Stimulated activated CD4-positive, alpha-beta T cell treated with anti-CD3 and anti-CD28 coated beads, TNF-alpha, amount 100 ng/mL, for 1 hour (primary cell): ENCODE data around the gene SCYL1.

Source experiments
- DNase-seq, 3 donors: peaks; one replicate each; pipeline ENCODE4 v3.0.0-alpha.2; 2020; ENCODE audit warnings: low read depth in 3 of 3, low spot score in 1 of 3

SCYL1 gene

DNA sequence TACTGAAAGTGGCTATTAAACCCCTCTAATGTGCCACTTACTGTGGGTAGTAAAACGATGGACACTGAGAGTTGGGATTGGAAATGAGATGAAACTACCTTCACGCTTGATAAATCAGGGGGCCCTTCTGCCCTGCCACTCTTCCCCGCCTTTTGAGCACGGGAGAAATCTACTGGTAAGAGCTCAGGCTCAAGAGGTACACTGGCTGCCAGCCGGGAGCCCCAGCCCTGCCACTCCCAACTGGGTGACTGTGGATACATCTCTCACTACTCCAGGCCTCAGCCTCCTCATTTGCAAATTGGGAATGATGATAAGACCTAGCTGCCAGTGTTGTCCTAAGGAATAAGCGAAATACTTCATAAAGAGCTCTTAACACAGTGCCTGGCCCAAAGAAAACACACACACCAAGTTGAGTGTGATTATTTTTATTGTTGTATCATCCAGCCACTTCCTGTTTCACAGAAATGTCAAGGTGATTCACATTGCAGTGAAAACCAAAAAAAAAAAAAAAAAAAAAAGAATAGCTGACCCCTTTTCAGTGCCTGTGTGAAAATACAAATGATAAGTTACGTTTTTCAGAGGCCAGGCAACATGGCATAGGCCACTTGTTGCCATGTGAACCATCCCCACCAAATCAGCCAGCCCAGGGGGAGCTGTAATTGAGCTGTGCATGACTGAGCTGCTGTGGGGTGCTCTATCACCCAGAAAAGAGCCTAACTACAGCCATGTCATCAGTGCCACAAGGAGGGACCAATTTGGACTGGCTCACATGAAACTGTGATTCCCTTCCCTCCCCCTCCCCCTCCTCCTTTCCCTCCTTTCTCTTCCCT is 41.0 kb downstream of the SCYL1 start:
- no peak for DNase-seq

DNA sequence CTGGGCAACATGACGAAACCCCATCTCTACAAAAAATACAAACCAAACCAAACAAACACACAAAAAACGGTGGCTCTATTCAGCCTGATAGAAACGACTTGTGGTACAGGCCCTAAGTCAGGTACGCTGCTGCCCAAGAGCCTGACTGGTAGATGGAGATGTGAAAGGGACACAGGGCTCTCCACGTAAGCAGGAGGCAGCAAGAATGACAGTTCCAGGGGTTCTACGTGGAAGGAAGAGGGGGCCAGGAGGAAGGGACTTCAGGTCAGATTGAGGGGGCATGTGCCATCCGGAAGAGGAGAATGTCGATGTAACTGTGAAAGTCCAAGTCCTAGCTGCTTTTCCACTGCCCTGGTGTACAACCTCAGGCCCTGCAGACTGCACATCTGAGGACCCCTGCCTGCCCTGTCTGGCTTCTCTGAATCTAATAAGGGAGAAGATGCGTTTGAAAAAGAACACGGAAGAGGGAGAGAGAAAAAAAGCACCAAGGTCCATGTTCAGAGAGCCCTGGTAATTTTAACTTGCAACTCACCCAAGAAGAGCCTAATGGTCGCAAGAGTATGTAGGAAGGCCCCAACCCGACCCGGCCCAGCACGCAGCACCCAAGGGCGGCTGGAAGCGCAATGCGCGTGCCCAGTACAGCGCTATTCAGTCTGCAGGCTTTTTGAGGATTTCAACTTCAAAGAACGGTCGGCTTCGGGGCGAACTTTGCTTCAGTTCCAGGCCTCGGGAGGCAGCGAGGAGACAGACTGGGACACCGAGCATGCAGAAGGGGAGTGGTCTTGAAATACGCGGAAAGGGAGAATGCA is 44.5 kb downstream of the SCYL1 start:
- no peak for DNase-seq

DNA sequence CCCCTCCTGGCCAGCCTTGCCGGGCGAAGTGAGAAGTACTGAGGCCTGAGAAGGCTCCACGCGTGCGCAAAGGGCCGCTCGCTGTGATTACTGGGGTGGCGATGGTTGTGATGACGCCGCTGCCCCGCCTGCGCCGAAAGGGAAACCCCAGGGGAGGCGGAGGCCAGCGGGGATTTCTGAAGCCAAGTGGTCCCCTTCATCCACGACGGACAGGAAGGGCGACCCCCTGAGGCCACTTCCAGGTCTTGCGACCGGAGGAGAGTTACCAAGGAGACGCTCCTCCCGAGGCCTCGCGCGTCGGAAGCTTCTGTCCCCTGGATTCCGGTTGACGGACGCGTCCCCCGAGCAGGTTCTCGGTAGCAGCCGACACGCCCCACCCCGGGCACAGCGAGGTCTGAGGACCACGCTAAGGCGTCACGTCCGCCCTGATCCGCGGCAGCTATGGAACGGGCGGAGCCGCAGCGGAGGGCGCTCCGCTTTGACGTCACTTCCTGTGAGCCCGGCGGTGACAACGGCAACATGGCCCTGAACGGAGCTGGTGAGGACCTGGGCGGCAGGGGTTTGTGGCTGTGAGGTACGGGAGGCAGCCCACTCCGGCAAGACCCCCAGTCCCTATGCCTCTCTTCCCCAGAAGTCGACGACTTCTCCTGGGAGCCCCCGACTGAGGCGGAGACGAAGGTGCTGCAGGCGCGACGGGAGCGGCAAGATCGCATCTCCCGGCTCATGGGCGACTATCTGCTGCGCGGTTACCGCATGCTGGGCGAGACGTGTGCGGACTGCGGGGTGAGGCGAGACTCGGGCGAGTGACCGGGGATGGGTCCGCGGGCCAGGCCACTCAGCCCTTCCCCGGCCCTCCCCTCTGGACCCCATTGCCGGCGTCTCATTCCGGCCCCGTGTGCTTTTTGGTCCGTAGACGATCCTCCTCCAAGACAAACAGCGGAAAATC is 45.4 kb downstream of the SCYL1 start, which contains the start of gene ZNRD2:
ZNRD2 (plus strand) TSS at position 505 of the 946 bp plus-strand sequence; CDS start at position 520, 15 bp downstream.
- DNase-seq: peak; percentile 92 to 94 (median 94)

DNA sequence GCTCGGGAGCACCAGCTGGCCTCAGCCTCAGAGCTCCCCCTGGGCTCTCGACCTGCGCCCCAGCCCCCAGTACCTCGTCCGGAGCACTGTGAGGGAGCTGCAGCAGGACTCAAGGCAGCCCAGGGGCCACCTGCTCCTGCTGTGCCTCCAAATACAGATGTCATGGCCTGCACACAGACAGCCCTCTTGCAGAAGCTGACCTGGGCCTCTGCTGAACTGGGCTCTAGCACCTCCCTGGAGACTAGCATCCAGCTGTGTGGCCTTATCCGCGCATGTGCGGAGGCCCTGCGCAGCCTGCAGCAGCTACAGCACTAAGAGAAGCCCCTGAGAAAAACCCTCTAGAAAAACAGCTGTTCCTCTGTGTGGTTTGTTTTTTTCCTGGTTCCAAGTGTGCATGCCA is 46.5 kb downstream of the SCYL1 start:
- no peak for DNase-seq

DNA sequence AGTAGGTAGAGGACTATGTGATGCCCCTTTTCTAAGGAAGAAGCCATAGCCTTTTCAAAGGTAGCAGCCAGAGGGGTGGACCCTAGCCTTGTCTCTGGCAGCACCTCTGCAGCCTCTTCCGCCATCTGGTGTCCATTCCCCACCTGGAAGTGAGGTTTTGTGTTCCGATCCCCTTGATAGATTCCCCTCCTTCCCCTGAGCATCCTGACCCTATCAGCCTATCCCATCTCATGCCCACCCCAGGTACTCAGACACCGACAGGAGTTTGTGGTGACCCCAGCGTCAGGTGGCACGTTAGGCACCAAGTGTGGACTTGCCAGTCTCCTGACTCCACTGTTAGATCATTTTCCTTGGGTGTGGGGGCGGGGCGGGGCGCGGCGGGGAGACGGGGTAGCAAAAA is 47.1 kb downstream of the SCYL1 start:
- no peak for DNase-seq

DNA sequence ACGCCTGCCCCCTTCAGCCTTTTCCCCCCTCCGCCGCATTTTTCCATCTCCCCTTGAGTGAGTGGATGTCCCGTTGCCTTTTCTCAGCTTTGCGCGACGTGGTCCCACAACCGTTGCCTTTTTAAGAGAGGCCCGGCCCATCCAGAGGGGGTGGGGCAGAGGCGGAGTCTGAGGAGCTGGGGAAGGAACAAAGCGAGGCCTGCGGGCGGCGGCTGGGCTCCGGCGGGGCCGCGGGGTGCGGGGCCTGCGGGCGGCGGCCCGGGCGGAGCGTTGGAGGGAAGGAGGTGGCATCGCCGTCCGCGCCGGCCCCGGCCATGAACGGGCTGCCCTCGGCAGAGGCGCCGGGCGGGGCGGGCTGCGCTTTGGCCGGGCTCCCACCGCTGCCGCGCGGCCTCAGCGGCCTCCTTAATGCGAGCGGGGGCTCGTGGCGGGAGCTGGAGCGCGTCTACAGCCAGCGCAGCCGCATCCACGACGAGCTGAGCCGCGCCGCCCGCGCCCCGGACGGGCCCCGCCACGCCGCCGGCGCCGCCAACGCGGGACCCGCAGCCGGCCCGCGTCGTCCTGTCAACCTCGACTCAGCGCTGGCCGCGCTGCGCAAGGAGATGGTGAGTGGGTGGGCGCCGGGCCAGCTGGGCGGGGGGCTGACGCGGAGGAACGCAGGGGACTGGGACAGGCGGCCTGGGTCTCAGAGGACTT is 47.6 kb downstream of the SCYL1 start, which contains the start of gene FAM89B:
FAM89B (plus strand) TSS at position 183 of the 696 bp plus-strand sequence; CDS start at position 315, 132 bp downstream.
- peak; percentile 75 to 78 (median 77) for DNase-seq

DNA sequence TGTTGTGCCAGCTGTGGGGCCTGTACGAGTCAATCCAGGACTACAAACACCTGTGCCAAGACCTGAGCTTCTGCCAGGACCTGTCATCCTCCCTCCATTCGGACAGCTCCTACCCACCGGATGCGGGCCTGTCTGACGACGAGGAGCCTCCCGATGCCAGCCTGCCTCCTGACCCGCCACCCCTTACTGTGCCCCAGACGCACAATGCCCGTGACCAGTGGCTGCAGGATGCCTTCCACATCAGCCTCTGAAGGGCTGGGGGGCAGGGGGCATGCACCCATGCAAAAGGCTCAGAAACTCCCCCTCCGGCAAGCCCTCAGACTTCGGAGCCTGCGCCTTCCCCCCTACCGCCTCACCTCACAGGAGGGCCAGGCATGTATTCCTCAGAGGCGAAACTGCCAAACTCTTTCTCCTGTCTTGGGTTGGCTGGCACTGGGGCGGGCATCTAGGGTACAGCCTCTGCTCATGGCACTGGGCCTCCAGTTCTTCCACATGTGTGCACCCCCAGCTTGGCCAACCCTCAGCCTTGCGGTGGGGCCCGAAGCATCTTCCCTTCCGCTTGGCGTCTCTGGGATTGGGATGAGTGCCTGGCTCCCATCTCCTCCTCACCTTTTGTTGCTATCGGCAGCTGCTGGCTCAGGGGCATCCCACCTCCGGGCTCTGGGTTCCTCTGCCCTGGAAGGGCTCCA is 48.7 kb downstream of the SCYL1 start:
- DNase-seq: no peak

DNA sequence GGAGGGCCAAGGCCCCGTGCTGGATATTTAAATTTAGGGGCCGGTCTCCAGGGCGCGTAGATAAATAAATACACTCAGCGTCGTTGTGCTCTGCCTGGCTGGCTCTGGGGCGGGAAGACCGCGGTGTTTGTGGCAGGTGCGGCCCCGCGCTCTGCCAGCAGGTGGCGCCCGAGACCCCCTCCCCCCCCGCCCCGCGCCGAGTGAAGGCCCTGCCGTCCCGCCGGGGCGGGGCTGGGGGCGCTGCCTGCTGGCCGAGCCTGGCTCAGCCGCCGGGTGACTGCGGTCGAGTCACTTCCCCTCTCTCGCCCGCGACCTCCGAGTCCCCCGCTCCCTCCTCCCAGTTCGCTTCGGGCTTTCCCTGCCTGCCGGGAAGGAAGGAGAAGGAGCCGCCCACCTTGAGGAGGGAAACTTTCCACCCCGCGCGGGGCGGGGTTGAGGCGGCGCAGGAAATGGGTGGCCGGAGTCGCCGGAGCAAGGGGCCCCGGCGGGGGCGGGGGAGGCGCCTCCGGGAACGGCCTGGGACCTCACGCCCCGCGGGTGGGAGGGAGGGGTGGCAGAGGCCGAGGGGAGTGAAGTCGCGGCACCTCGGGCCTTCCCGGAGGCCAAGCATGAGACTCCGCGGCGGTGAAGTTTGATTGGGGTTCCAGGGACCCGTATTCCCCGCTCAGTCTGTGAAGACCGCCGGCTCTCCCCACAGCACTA is 49.4 kb downstream of the SCYL1 start:
- peak; percentile 77 to 79 (median 77) for DNase-seq

DNA sequence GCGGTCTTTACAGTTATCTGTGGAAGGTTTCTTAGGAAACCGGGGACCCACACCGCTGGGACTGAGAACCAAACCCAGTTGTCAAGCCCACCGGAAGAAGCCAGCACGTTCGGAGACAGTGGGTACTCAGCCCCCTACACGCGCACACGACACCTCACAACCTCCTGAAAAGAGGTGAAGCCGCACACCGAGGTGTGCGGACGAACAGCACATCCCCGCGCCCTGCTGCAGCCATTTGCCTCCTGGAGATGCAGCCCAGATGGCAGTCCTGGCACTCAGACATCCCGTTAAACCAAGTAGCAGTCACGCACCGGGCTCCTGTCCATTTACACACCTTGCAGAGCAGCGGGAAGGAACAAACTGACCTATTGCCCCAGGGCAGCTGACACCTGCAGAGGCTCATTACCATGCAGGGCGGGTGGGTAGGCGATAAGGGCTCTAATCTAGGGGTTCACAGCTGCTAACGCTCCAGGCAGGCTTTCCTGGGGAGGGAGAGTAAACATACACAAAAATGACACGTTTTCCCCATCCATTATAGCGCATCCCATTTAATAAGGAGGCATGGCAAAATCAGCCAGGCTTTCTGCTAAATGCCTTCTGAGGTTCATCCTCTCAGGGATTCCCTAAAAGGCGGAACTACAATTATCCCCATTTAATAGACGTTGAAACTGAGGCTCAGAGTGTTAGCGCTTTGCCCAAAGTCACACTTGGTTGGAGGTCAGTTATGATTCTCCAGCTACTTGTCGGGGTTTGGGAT is 50.1 kb downstream of the SCYL1 start:
- DNase-seq: no peak

DNA sequence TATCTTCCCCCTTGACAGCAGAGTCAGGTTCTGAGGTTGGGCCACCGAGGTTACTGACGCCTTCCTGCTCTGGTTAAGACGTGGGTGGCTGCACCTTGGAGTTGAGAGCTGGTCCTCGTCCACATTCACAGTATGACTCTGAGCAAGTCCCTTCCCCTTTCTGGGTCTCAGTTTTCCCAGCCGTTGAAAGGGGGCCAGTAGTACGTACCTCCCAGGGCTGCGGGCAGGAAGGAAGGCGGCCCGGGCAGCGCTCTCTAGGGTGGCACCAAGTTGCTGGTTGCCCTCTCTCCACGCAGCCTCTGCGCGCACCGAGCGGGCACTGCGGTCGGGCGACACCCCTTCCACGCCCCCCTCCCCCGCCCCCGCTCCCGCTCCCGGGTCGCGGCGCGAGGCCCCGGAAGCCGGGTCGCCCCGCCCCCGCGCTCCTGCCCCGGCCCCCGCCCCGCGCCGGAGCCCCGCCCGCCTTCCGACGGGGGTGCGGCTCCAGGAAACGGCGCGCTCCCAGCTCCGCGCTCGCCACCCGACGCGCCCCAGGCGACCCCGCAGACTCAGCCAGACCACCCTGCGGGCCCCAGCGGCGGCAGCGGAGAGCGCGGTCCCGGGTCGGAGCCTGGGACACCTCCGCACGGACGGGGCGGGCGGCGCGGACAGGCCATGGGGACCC is 50.8 kb downstream of the SCYL1 start, which contains the start of gene EHBP1L1:
EHBP1L1 (plus strand) TSS at position 486 of the 664 bp plus-strand sequence. CDS start 250 bp downstream, outside the sequence.
- peak; percentile 60 to 69 (median 61) for DNase-seq

DNA sequence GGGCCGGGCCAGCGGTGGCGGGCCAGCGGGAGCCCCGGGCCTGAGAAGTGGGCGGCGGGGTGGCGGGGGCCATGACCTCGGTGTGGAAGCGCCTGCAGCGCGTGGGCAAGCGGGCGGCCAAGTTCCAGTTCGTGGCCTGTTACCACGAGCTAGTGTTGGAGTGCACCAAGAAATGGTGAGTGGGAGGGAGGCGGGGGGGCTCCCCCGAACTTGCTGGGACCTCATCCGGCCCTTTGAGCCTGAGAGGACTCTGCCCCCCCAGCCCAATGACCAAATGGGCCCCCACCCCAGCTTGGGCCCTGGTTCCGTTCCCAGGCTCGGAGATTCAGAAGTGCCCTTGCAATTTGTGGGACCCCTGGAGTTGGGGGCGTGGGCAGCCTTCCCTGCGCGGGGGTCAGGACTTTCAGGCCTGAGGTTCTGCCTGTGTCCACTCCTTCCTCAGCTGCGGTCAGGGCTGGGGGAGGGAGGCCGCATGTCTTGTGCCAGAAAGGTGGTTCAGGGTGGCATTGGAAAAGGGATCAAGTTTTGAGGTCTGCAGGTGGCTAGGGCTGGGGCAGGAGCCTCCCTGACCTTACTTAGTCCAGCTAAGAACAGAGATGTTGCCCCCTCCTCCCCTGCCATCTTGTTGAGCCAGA is 51.5 kb downstream of the SCYL1 start:
- no peak for DNase-seq

DNA sequence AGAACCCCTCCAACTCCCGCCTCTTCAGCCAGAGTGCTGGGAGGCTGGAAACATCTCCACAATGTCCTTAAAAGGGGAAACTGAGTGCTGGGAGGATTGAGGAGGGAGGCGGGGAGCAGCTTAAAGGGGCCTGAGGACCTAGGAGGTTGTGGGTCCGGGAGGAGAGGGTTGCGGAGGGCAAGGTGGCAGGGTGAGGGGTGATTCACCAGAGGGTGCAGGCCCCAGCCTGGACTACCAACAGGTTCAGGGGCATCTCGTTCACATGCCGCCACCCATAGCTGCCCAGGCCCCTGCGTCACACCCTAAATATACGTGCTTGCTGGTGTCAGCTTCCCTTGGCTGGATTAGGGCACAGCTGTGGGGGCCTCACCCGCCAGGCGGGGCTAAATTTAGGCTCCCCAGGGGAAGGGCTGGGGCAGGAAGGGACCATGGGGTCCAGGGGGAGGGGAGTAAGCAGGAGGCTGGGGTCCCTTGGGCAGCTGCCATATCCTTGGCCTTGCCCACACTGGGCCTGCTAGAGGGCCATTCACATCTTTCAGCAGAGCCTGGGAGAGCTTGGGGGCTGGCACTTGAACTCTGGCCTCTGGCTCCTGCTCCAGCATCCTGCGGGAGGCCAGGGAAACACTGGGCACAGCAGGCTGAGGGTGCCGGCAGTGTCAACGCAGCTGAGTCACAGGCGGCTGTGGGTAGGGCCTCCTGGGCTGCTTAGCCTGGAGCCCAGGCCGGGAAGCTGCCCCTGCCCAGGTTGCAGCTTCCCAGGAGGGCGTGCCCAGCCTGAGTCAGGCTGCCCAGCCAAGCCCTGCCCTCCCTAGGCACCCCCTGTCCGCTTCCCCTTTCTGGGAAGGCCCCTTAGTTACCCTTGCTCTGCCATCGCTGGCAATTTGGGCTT is 52.2 kb downstream of the SCYL1 start:
- DNase-seq: no peak

DNA sequence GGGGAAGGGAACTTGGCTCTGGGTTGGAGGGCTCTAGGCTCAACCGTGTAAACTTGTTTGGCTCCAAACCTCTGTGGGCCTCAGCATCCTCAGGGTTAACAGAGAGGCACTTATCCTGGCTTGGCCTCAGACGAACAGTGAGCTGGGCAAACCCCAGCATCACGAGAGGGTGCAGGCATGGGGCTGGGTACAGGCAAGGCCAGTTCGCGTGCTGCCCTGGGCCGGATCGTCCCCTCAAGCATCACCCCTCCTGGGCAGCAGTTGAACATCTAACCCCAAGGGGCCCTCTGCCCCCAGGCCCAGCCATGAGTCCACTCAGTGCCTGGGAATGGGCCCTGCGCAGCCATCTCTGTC is 52.9 kb downstream of the SCYL1 start:
- DNase-seq: no peak

DNA sequence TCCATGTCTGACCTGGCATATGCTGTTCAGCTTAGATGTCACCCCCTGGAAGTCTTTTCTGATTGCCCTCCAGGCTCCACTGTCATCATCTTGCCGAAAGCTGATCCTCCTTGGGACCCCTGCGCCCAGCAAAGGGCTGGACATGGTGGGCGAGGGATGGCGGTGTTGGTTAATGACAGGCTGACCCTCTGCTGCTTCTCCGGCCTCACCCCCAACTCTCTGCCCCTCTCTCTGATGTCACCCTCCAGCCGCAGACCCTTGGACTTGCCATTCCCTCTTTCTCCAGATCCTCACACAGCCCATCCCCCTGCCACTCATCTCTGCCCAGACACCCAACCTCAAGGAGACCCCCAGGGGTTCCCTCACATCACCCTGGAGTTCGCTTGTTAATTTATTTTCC is 53.3 kb downstream of the SCYL1 start:
- no peak for DNase-seq

DNA sequence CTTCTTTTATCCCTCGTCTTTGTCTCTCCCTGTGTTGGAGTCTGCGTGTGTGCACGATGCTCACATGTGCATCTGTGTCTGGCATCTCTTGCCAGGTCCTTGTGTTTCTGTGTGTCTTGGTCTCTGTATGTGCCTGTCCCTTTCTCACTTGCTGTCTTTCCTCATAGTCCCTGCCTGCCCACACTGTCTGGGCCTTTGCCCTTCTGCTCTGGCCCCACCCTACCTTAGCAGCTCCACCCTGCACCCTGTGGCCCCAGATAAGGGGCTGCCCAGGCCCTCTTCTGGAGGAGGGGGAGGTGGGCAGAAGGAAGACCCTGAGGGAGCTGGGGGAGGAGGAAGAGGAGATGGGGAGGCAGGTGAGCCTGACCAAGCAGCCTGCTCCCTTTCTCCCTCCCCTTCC is 53.8 kb downstream of the SCYL1 start:
- no peak for DNase-seq

DNA sequence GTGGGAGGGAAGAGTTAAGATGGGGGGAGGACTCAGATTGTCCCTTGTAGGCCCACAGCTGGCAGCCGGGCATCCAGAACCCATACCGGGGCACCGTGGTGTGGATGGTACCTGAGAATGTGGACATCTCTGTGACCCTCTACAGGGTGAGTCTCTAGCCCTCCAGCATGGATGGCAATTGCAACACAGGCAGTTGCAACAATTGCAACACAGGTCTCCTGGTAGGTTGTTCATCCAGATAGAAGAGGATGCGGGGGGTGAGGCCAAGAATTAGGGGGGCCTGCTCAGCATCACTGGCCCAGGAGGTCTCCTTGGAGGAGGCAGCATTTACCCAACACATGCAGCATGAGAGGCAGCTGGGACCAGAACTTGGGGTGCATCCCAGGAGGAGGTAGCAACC is 54.4 kb downstream of the SCYL1 start:
- DNase-seq: no peak
